ENCODE results near the gene STOML1. TPM values are rescaled to one million over a fixed set of nuclear protein-coding genes. Genes with fewer than 3 reads are reported as not detected.
A peak's percentile ranks its signal among the peaks of the same experiment; 100 is the strongest.

The STOML1 gene
- total RNA-seq, 1 experiment from 2014 or later, result 10.5 TPM

DNA sequence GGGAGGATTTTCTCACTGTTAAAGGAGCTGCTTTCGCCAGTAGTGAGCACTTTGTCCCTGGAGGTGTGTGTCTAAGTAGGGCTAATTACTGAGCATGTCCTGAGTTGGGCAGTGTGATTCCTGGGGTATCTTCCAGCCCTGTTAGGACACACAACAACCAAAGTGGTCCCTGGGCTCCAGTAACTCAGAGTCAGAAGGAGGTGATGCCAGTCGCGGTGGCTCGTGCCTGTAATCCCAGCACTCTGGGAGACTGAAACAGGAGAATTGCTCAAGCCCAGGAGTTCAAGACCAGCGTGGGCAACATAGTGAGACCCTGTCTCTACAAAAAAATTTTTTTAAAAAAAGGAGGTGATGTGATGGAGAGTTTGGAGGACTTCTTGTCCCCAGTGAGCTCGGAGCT lies 40.0 kb upstream of the STOML1 start:
- H3K4me3 ChIP-seq (ENCODE audit: insufficient read depth, low read depth, low read length), result no peak overlapping the region
- no peaks in the 10 kb centered on the region for H3K27me3 ChIP-seq (ENCODE audit: control insufficient read depth, insufficient read depth, low read length)
- H3K36me3 ChIP-seq (replicated peaks; ENCODE audit: control insufficient read depth, insufficient read depth, low read length), result peaks cover 1% of the 10 kb centered on the region
- no peak for DNase-seq

DNA sequence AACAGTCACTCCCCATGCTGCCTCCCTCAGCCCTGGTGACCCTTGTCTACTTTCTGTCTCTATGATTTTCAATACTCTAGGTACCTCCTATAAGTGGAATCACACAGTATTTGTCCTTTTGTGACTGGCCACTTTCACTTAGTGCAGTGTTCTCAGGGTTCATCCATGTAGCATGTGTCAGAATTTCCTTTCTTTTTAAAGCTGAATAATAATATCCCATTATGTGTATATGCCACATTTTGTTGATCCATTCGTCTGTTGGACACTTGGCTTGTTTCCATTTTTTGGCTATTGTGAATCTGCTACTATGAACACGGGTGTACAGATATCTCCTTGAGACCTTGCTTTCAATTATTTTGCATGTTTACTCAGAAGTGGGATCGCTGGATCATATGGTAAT lies 36.6 kb upstream of the STOML1 start:
- peaks cover 4% of the 10 kb centered on the region for H3K36me3 ChIP-seq (replicated peaks; ENCODE audit: control insufficient read depth, insufficient read depth, low read length)
- DNase-seq, result no peak
- no peak overlapping the region for H3K4me3 ChIP-seq (ENCODE audit: insufficient read depth, low read depth, low read length)
- H3K27me3 ChIP-seq (ENCODE audit: control insufficient read depth, insufficient read depth, low read length), result no peaks in the 10 kb centered on the region

DNA sequence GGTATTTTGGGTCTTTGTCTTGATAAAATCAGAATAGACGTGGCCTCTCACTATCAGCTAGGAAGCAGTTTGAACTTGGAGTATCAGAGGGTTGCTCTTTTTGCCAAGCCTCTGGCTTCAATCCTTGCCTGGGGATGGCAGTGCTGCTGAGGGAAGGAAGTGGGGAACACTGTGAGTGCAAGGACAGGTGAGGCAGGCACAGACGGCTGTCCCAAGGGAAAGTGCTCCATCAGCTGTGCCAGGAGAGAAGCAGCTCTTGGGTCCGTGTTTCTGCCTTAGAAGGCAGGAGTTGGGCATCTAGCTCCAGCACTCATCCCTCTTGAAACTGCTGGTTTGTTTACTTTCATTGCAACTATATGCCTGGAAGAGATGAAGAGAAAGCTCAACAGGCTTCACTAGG lies 35.6 kb upstream of the STOML1 start:
- no peak for DNase-seq
- peaks cover 3% of the 10 kb centered on the region for H3K36me3 ChIP-seq (replicated peaks; ENCODE audit: control insufficient read depth, insufficient read depth, low read length)
- no peaks in the 10 kb centered on the region for H3K27me3 ChIP-seq (ENCODE audit: control insufficient read depth, insufficient read depth, low read length)
- no peak overlapping the region for H3K4me3 ChIP-seq (ENCODE audit: insufficient read depth, low read depth, low read length)

DNA sequence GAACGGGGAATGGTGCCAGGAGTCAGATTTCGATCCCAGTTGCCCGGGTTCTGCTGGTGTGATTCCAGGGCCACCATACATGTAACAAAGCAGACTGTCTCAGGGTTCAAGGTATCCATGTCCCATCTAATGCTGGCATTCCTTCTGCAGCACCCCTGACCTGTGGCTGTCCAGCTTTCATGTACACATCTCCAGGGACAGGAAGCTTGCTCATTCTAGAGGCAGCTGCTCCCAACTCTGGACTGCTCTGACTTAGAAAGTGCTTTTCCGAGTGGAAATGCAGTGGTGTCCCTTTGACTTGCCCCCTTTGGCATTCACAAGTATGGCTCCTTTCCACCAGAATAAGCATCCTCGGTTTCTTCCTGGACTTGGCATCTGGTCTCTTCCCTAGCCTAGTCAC lies 33.3 kb upstream of the STOML1 start:
- H3K4me3 ChIP-seq (ENCODE audit: insufficient read depth, low read depth, low read length), result no peak overlapping the region
- H3K27me3 ChIP-seq (ENCODE audit: control insufficient read depth, insufficient read depth, low read length), result no peaks in the 10 kb centered on the region
- no peak for DNase-seq
- peaks cover 3% of the 10 kb centered on the region for H3K36me3 ChIP-seq (replicated peaks; ENCODE audit: control insufficient read depth, insufficient read depth, low read length)

DNA sequence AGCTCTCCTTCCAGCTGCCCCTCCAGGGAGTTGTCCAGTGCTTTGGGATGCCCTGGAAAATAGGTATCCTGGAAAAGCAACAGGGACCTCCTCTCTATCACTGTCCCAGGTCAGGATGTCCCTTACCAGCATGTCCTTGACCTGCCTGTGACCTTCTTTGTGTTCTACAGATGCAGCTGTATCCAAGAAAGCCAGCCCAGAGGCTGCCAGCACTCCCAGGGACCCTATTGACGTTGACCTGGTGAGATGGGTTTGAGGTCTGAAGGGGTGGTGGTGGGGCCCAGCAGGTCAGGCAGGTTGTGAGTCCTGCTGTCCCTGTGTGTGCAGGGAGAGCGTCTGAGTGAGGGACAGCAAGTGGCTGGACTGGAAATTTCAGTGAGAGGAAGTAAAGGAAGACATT lies 32.6 kb upstream of the STOML1 start:
- peaks cover 3% of the 10 kb centered on the region for H3K36me3 ChIP-seq (replicated peaks; ENCODE audit: control insufficient read depth, insufficient read depth, low read length)
- DNase-seq, result no peak
- no peaks in the 10 kb centered on the region for H3K27me3 ChIP-seq (ENCODE audit: control insufficient read depth, insufficient read depth, low read length)
- H3K4me3 ChIP-seq (ENCODE audit: insufficient read depth, low read depth, low read length), result no peak overlapping the region

DNA sequence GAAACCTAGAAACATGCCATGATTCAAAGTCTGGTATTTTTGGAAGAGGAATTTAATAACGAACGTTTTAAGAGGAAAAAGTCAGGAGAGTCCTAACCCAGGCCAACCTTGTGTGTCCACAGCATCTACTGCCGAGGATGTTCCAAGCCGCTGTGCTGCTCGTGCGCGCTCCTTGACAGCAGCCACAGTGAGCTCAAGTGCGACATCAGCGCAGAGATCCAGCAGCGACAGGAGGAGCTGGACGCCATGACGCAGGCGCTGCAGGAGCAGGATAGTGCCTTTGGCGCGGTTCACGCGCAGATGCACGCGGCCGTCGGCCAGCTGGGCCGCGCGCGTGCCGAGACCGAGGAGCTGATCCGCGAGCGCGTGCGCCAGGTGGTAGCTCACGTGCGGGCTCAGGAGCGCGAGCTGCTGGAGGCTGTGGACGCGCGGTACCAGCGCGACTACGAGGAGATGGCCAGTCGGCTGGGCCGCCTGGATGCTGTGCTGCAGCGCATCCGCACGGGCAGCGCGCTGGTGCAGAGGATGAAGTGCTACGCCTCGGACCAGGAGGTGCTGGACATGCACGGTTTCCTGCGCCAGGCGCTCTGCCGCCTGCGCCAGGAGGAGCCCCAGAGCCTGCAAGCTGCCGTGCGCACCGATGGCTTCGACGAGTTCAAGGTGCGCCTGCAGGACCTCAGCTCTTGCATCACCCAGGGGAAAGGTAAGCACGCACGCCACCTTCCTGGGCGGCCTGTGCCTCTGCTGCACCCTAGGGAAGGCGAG lies 30.8 kb upstream of the STOML1 start:
- peak; percentile 31 for DNase-seq
- Histone ChIP-seq H3K27me3 (ENCODE audit: control insufficient read depth, insufficient read depth, low read length) (no peaks in the 10 kb centered on the region), H3K36me3 (replicated peaks; ENCODE audit: control insufficient read depth, insufficient read depth, low read length) (peaks cover 3% of the 10 kb centered on the region), H3K4me3 (ENCODE audit: insufficient read depth, low read depth, low read length) (no peak overlapping the region)

DNA sequence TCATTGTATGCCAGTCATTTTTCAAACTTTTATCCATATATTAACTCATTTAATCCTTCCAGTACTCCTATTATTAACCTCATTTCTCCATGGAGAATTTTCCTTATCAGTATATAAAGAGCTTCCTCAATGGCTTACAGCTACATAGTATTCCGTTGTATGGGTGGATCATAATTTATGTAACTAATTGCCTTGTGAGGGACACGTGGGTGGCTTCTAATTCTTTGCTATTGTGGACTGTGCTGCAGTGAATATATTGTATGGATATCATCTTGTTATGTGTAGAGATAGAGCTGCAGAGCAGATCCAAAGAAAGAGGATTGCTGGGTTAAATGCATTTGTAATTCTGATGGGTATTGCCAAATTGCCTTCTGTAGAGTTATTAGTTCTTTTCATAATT lies 27.6 kb upstream of the STOML1 start:
- DNase-seq, result no peak
- no peak overlapping the region for H3K4me3 ChIP-seq (ENCODE audit: insufficient read depth, low read depth, low read length)
- peaks cover 1% of the 10 kb centered on the region for H3K36me3 ChIP-seq (replicated peaks; ENCODE audit: control insufficient read depth, insufficient read depth, low read length)
- no peaks in the 10 kb centered on the region for H3K27me3 ChIP-seq (ENCODE audit: control insufficient read depth, insufficient read depth, low read length)

DNA sequence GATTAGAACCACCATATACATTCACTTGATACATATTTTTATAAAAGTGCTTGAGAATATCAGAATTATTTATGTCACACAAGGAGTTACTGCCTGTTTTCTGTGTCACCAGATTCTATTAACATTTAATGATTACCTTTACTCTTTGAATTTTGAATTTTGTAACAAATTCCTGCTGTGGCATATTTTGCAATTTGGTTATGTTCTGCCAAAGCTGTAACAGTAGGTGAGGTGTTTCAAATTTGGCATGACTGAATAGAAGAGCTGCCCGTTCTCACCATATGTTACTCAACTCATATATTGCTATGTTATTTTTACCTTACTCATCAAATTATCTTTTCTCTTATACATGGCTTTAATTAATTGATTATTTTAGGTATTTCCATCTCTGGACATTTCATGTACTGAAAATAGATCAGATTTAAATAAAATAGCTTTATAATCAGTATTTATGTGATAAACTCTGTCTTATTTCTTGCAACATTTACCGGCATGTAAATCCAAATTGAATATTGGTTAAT lies 21.3 kb upstream of the STOML1 start:
- no peaks in the 10 kb centered on the region; the same call in 1 of the 2 replicates for H3K36me3 ChIP-seq (replicated peaks; ENCODE audit: control insufficient read depth, insufficient read depth, low read length)
- no peaks in the 10 kb centered on the region for H3K27me3 ChIP-seq (ENCODE audit: control insufficient read depth, insufficient read depth, low read length)
- no peak overlapping the region for H3K4me3 ChIP-seq (ENCODE audit: insufficient read depth, low read depth, low read length)
- DNase-seq, result no peak

DNA sequence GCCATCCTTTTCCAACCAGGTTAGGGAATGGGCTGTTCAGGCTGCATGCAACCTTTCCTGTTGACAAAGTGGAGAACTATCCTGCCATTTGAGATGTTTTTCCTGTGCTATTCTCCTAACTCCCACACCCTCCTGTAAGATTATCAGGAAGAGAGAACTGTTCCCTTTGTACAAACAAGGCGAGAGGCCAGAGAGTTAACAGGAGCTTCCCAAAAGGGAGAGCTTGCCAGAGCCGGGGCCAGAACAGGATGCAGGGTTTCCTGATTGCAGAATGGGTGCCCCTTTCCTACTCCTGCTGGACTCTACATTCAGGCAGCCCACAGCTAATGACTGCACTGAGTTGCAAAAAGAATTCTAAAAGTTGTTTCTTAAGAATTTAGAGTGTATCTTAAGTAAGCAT lies 19.5 kb upstream of the STOML1 start:
- H3K27me3 ChIP-seq (ENCODE audit: control insufficient read depth, insufficient read depth, low read length), result no peaks in the 10 kb centered on the region
- no peak for DNase-seq

DNA sequence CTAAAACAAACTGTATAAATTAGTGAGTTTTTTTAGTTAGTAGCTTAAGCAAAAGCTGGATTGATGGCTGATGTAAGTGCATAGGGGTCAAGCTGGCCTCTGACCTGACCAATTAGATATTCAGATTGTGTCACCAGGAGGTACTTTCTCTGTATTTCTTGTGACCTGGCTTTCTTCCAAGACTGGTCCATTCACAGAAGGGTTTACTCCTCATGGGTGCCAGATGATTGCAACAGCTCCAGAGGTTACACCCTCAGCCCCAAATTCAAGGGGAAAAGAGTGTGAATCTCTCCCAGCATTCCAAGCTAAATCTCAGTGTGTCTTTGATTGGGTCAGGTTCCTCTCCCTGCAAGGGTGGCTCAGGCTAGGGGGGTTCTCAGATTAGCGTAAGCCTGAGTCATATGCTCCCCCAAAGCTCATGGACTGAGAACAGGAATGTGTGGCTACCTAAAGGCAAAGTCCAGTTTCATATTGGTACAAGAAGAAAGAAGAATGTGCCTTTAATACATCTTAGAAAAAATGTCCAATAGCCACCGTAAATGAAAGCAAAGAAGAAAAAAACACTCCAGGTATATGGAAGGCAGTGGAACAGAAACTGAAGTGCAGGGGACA lies 18.9 kb upstream of the STOML1 start:
- DNase-seq, result no peak
- Histone ChIP-seq H3K4me3 (ENCODE audit: insufficient read depth, low read depth, low read length) (no peak overlapping the region), H3K36me3 (replicated peaks; ENCODE audit: control insufficient read depth, insufficient read depth, low read length) (no peaks in the 10 kb centered on the region; the same call in 1 of the 2 replicates), H3K27me3 (ENCODE audit: control insufficient read depth, insufficient read depth, low read length) (no peaks in the 10 kb centered on the region)

More for the DNA sequence above, 19.5 kb upstream of the STOML1 start:
- Histone ChIP-seq H3K36me3 (replicated peaks; ENCODE audit: control insufficient read depth, insufficient read depth, low read length) (no peaks in the 10 kb centered on the region; the same call in 1 of the 2 replicates), H3K4me3 (ENCODE audit: insufficient read depth, low read depth, low read length) (no peak overlapping the region)

DNA sequence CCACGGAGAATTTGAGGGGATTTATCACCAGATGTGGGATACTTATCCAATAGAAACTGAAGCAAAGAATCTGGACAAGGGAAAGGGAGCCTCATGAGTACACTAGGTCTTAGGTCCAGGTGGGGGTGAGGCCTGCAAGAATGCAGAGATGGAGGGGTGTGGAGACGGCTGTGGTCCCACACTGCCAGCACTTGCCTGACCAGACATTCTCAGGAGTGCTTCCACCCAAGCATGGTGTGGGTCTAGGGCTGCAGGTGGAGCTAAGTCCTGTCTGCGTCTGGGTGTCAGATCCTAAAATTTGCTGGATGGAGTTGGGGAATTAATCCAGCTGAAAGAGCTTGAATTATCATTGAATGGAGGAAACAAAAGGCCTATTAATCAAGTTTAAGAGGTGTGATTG lies 16.8 kb upstream of the STOML1 start:
- Histone ChIP-seq H3K27me3 (ENCODE audit: control insufficient read depth, insufficient read depth, low read length) (no peaks in the 10 kb centered on the region), H3K4me3 (ENCODE audit: insufficient read depth, low read depth, low read length) (no peak overlapping the region), H3K36me3 (replicated peaks; ENCODE audit: control insufficient read depth, insufficient read depth, low read length) (no peaks in the 10 kb centered on the region)
- DNase-seq, result no peak

DNA sequence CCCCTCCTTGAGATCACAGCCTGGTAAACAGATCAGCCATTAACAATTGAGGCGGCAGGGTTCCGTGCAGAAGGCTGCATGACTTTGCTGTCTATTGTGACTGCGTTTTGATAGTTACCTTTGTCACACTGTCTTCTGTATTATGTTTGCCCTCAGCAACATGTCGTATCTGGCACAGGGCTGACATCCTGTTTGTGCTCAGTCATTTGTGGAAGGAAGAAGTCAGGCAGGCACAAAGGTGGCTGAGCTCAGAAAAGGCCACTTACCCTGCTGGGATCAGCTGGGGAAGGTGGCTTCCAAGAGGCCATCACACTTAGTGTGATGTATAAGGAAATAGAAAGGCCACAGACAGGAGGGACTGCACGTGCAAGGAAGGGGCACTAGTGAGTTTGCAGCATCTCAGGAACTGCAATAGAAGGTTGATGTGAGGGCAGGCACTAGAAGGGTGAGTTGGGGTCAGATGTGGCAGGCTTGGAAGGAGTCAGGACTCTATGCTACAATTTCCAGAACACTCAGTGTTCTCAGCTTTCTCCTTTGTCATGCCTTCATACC lies 15.8 kb upstream of the STOML1 start:
- H3K4me3 ChIP-seq (ENCODE audit: insufficient read depth, low read depth, low read length), result no peak overlapping the region
- H3K27me3 ChIP-seq (ENCODE audit: control insufficient read depth, insufficient read depth, low read length), result no peaks in the 10 kb centered on the region
- H3K36me3 ChIP-seq (replicated peaks; ENCODE audit: control insufficient read depth, insufficient read depth, low read length), result no peaks in the 10 kb centered on the region
- no peak for DNase-seq

DNA sequence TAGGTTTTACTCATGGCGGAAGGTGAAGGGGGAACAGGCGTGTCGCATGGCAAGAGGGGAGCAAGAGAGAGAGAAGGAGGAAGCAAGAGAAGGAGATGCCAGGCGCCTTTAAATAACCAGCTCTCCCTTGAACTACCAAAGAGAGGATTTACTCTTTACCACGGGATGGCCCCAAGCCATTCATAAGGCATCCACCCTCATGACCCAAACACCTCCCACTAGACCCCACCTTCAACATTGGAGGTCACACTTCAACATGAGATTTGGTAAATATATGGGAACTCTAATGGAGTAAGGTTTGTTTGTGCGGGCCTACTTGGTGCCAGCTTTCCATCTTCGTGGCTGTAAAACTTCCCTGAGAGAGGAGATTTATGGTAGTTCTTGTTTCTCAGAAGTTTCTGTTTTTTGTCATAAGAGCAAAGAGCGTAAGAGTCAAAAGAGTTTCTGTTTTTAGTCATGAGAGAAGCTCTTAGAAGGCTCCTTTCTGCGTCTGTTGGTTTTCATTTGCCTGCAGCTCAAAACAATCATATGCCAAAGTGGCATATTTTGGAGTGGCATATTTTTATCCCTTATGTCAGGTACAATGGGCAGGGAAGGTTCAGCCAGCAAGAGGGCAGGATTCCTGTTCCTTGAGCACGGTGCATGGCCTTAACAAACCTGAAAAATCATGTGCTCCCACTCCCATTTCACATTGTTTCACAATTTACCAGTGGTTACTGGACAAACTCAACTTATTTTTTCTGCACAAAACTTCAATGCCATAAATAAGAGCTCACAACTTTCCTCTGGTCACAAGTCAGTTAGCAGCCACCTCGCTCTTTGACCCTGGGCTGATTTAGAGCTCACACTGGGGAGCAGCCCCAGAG lies 14.9 kb upstream of the STOML1 start:
- Histone ChIP-seq H3K4me3 (ENCODE audit: insufficient read depth, low read depth, low read length) (no peak overlapping the region), H3K27me3 (ENCODE audit: control insufficient read depth, insufficient read depth, low read length) (no peaks in the 10 kb centered on the region), H3K36me3 (replicated peaks; ENCODE audit: control insufficient read depth, insufficient read depth, low read length) (no peaks in the 10 kb centered on the region)
- no peak for DNase-seq

DNA sequence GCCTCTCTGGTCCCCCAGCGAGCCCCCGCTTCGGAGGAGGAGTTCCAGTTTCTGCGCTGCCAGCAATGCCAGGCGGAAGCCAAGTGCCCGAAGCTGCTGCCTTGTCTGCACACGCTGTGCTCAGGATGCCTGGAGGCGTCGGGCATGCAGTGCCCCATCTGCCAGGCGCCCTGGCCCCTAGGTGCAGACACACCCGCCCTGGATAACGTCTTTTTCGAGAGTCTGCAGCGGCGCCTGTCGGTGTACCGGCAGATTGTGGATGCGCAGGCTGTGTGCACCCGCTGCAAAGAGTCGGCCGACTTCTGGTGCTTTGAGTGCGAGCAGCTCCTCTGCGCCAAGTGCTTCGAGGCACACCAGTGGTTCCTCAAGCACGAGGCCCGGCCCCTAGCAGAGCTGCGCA lies 5.9 kb upstream of the STOML1 start:
- peaks cover 2% of the 10 kb centered on the region; the same call in 1 of the 2 replicates for H3K36me3 ChIP-seq (replicated peaks; ENCODE audit: control insufficient read depth, insufficient read depth, low read length)

More for the DNA sequence above, 5.9 kb upstream of the STOML1 start:
- DNase-seq, result no peak
- H3K4me3 ChIP-seq (ENCODE audit: insufficient read depth, low read depth, low read length), result no peak overlapping the region
- no peaks in the 10 kb centered on the region for H3K27me3 ChIP-seq (ENCODE audit: control insufficient read depth, insufficient read depth, low read length)
